ENCODE results near the gene NPTX1. TPM values are rescaled to one million over a fixed set of nuclear protein-coding genes. Genes with fewer than 3 reads are reported as not detected.

Gene NPTX1
- total and polyA plus RNA-seq, 9 of the 15 experiments (the other 6 are each of a cell fraction or from before 2014, with no cell fraction given): 0.04 TPM; not detected in 8

- no TSS peak for BruUV-seq (replicated peaks)
- H3K79me2 ChIP-seq (ENCODE audit: control insufficient read depth, insufficient read depth, low read length): no peaks in the 10 kb centered on the region
- H3K9ac ChIP-seq (ENCODE audit: insufficient read depth in 1 of 2, low read depth in 2 of 2, low read length in 2 of 2): peak overlapping the region in 1 of 2 experiments; percentile 67; a peak in 1 of 4 replicates
- in situ Hi-C loops (cut with MboI): no loop called here
- 17% methylated on average over 11 of the region's 11 CpGs for WGBS (ENCODE audit: insufficient coverage, low coverage, missing lambda C conversion rate)
- no peaks in the 10 kb centered on the region for H3K9me1 ChIP-seq (ENCODE audit: control insufficient read depth, insufficient read depth, low read length)
- H3K4me3 ChIP-seq: no peak overlapping the region
- no peak for FAIRE-seq
- no peak for DNase-seq (ENCODE audit: extremely low read depth in 1 of 4, low spot score in 3 of 4)
- no peak overlapping the region for H3K27ac ChIP-seq (ENCODE audit: extremely low read depth, low read depth, low read length)
- no peak overlapping the region for H3K4me2 ChIP-seq (ENCODE audit: insufficient read depth, low read length)
- H3K27me3 ChIP-seq (ENCODE audit: control insufficient read depth in 2 of 2, insufficient read depth in 2 of 2, low read length in 2 of 2): peaks cover 31 to 64% of the 10 kb centered on the region in 2 experiments; a peak in 4 of 5 replicates
- no peak overlapping the region for H2AFZ ChIP-seq (ENCODE audit: low read depth, low read length)
- no peaks in the 10 kb centered on the region for H3K36me3 ChIP-seq (ENCODE audit: control insufficient read depth, insufficient read depth, low read length)
- ChIA-PET CTCF (ENCODE audit: low intra/inter-chr PET ratio) (no interaction called here), POLR2A (interaction anchor here (0.6 kb wide), 1 partner anchor 121 kb away, joined by 3 read pairs; no protein-coding TSS in a partner anchor)
- ATAC-seq: no peak
- peaks cover 0 to 23% of the 10 kb centered on the region in 2 experiments; a peak in 3 of 5 replicates for H3K4me1 ChIP-seq (replicated peaks in 1 of 2; ENCODE audit: control insufficient read depth in 2 of 2, insufficient read depth in 2 of 2, low read length in 2 of 2)
- H3K9me3 ChIP-seq (replicated peaks; ENCODE audit: control insufficient read depth, insufficient read depth, low read depth, low read length): no peaks in the 10 kb centered on the region
- intact Hi-C loops (cut with micrococcal nuclease): no loop called here
- no peaks in the 10 kb centered on the region for H4K20me1 ChIP-seq (replicated peaks; ENCODE audit: control insufficient read depth, insufficient read depth, low read length)
- TF ChIP-seq RBM25 (IDR thresholded peaks at IDR 0.05; ENCODE audit: low read depth, low read length, severe bottlenecking) (no peak), SREBF1 (IDR thresholded peaks at IDR 0.05; ENCODE audit: borderline replicate concordance, low read depth, low read length) (no peak), ZNF277 (CRISPR knock-in tag; IDR thresholded peaks at IDR 0.05; ENCODE audit: borderline replicate concordance) (no peak), FOXP1 (CRISPR knock-in tag; IDR thresholded peaks at IDR 0.05) (no peak), FOXA1 (IDR thresholded peaks at IDR 0.05; ENCODE audit: borderline replicate concordance) (no peak), CTCF (IDR thresholded peaks at IDR 0.05 in 2 of 3, conservative IDR thresholded peaks at IDR 0.05 in 1 of 3; ENCODE audit: insufficient read depth in 2 of 3, low read depth in 1 of 3, low read length in 3 of 3) (no peak), CSDE1 (IDR thresholded peaks at IDR 0.05) (no peak), CREB3 (tag; conservative IDR thresholded peaks at IDR 0.05; ENCODE audit: low read depth) (no peak), CBFA2T3 (IDR thresholded peaks at IDR 0.05) (no peak), PCBP1 (IDR thresholded peaks at IDR 0.05; ENCODE audit: low read depth, low read length, poor library complexity, severe bottlenecking) (no peak), ZNF316 (IDR thresholded peaks at IDR 0.05) (no peak), ZFX (CRISPR knock-in tag; IDR thresholded peaks at IDR 0.05) (no peak), IRF9 (tag; IDR thresholded peaks at IDR 0.05) (no peak), SREBF2 (CRISPR knock-in tag; IDR thresholded peaks at IDR 0.05) (no peak), ZNF41 (CRISPR knock-in tag; conservative IDR thresholded peaks at IDR 0.05) (no peak), ZNF395 (CRISPR knock-in tag; IDR thresholded peaks at IDR 0.05) (no peak), CBFB (CRISPR knock-in tag; IDR thresholded peaks at IDR 0.05) (no peak)
Observed at GRCh38 chr17:80498920-80499410, 22.6 kb upstream of the NPTX1 start.
